Activated CD4-positive, alpha-beta memory T cell treated with anti-CD3 and anti-CD28 coated beads for 36 hours (primary cell): ENCODE measurements around the gene CXCL8. TPM values are rescaled to one million over a fixed set of nuclear protein-coding genes. Genes with fewer than 3 reads are reported as not detected.

ENCODE experiments used
- CTCF ChIA-PET: fragments of 350-600 bp; sonication (Branson Sonifier 250); formaldehyde crosslinking; loops from one replicate; lab custom pipeline; 2021; ENCODE audit warnings: antibody characterized with exemption, inconsistent platforms; lab: Charles Lee
- POLR2A ChIA-PET: fragments of 350-600 bp; sonication (Branson Sonifier 250); formaldehyde crosslinking; loops from one replicate; lab custom pipeline; 2021; ENCODE audit warnings: antibody characterized with exemption; lab: Charles Lee
- DNase-seq: peaks from one replicate; pipeline ENCODE4 v3.0.0-alpha.2; 2020
- H3K27ac Mint-ChIP-seq: one replicate; pipeline ENCODE4 v1.8.0; 2021; ENCODE audit warnings: mixed read lengths
- H3K27me3 Mint-ChIP-seq: one replicate; pipeline ENCODE4 v1.8.0; 2021; ENCODE audit warnings: mixed read lengths
- H3K36me3 Mint-ChIP-seq: one replicate; pipeline ENCODE4 v1.8.0; 2021; ENCODE audit warnings: mixed read lengths
- H3K4me1 Mint-ChIP-seq: one replicate; pipeline ENCODE4 v1.8.0; 2021; ENCODE audit warnings: low read depth, mixed read lengths
- H3K4me3 Mint-ChIP-seq: one replicate; pipeline ENCODE4 v1.8.0; 2021; ENCODE audit warnings: mild to moderate bottlenecking, mixed read lengths
- H3K9me3 Mint-ChIP-seq: one replicate; pipeline ENCODE4 v1.8.0; 2021; ENCODE audit warnings: mixed read lengths
- intact Hi-C: fragments of 100-400 bp; cut with micrococcal nuclease; formaldehyde crosslinking; loops from one replicate; pipeline ENCODE4 v1.15.1; 2023
- total RNA-seq, 2 experiments: library from RNA; stranded (reverse); gene quantifications; one replicate each; pipeline ENCODE4 v1.2.3, GENCODE V29; 2021

The CXCL8 gene
- total RNA-seq, 2 experiments from 2014 or later, result 0.56 to 0.81 TPM

GRCh38 chr4:73706811-73707210, 33.6 kb upstream of the CXCL8 start:
- no peaks in the 10 kb centered on the region for H3K9me3 Mint-ChIP-seq
- no peaks in the 10 kb centered on the region for H3K36me3 Mint-ChIP-seq
- no peak overlapping the region for H3K27ac Mint-ChIP-seq
- H3K4me1 Mint-ChIP-seq, result no peaks in the 10 kb centered on the region
- H3K4me3 Mint-ChIP-seq, result no peak overlapping the region
- intact Hi-C loops, result no loop called here
- peaks cover 8% of the 10 kb centered on the region for H3K27me3 Mint-ChIP-seq
- ChIA-PET CTCF (no interaction called here), POLR2A (no interaction called here)
- DNase-seq, result no peak

DNA sequence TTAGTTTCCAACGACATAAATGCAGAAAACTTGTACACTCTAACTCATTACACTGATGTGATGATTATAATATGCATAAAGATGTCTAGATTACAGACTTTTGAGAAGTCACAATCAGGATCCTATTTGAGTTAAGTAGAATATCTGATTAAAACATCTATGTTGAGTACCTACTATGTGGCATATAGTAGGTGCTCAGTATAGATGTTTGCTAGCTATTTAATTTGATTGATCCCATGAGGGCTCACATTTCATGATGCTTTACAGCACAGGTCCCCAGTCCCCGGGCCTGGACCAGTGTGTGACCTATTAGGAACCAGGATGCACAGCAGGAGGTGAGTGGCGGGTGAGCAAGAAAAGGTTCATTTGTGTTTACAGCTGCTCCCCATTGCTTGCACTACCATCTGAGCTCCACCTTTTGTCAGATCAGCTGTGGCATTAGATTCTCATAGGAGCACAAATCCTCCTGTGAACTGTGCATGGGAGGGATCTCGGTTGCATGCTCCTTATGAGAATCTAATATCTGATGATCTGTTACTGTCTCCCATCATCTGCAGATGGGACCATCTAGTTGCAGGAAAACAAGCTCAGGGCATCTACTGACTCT, 33.0 kb upstream of the CXCL8 start:
- no peak overlapping the region for H3K4me3 Mint-ChIP-seq
- POLR2A ChIA-PET, result no interaction called here
- no peaks in the 10 kb centered on the region for H3K36me3 Mint-ChIP-seq
- CTCF ChIA-PET, result no interaction called here
- H3K27me3 Mint-ChIP-seq, result peaks cover 8% of the 10 kb centered on the region
- no peaks in the 10 kb centered on the region for H3K9me3 Mint-ChIP-seq
- intact Hi-C loops, result no loop called here
- no peak for DNase-seq
- H3K27ac Mint-ChIP-seq, result no peak overlapping the region
- H3K4me1 Mint-ChIP-seq, result no peaks in the 10 kb centered on the region

DNA sequence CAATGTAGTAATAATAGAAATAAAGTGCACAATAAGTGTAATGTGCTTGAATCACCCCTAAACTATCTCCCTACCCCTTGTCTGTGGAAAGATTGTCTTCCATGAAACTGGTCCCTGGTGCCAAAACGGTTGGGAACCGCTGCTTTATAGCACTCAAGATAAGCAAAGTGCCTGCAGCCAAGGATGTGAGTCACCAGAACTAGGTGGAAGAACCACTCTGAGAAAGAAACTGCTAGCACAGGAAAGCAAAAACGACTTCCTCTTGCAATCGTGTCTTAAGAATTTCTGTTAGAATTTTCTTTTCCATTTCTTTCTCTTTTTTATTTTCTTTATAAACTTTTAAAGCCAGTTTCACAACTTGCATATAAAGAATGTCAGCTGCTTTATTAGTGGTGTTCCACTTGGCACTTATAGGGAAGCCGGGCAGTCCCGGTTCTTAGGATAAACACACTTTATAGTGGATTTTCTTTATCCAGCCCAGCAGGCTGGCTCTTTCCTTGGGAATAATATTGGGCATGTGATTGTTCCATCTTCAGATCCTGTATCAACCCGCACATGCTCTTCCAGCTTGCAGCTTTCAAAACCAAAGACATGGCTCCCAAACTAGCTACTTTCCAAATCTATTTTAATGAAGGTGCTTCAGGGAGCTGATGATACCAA, 32.3 kb upstream of the CXCL8 start:
- H3K27ac Mint-ChIP-seq, result no peak overlapping the region
- H3K4me1 Mint-ChIP-seq, result no peaks in the 10 kb centered on the region
- intact Hi-C loops, result no loop called here
- DNase-seq, result no peak
- no peaks in the 10 kb centered on the region for H3K9me3 Mint-ChIP-seq
- H3K27me3 Mint-ChIP-seq, result peaks cover 8% of the 10 kb centered on the region
- H3K36me3 Mint-ChIP-seq, result no peaks in the 10 kb centered on the region
- ChIA-PET CTCF (no interaction called here), POLR2A (no interaction called here)
- H3K4me3 Mint-ChIP-seq, result no peak overlapping the region

- Mint-ChIP-seq H3K9me3 (no peaks in the 10 kb centered on the region), H3K27me3 (peaks cover 8% of the 10 kb centered on the region), H3K27ac (no peak overlapping the region), H3K4me1 (no peaks in the 10 kb centered on the region), H3K36me3 (no peaks in the 10 kb centered on the region), H3K4me3 (no peak overlapping the region)
- intact Hi-C loops, result no loop called here
- ChIA-PET CTCF (no interaction called here), POLR2A (no interaction called here)
- no peak for DNase-seq
Measured at GRCh38 chr4:73709451-73710033, 30.8 kb upstream of the CXCL8 start.

DNA sequence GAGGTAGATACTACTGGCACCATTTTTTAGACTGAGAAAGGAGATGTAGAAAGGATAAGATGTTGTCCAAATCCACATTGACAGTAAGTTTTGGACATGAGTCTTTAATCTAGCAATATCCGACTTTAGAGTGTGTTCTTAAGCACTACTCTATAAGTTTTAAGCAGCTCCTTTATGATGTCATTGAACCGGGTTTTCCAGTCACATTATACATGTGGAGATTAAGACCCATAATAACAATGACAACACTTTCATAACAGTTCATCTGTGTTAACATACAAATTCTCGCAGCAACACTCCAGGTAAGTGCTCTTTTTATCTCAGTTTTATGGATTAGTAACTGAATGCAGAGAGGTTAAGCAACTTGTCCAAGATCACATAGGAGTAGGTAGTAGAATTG, 30.3 kb upstream of the CXCL8 start:
- intact Hi-C loops, result no loop called here
- Mint-ChIP-seq H3K27me3 (peaks cover 8% of the 10 kb centered on the region), H3K9me3 (no peaks in the 10 kb centered on the region), H3K4me3 (no peak overlapping the region), H3K36me3 (no peaks in the 10 kb centered on the region), H3K4me1 (no peaks in the 10 kb centered on the region), H3K27ac (no peak overlapping the region)
- CTCF ChIA-PET, result no interaction called here
- no peak for DNase-seq
- POLR2A ChIA-PET, result no interaction called here

GRCh38 chr4:73711989-73712388, 28.4 kb upstream of the CXCL8 start:
- Mint-ChIP-seq H3K27me3 (no peaks in the 10 kb centered on the region), H3K4me1 (no peaks in the 10 kb centered on the region)

DNA sequence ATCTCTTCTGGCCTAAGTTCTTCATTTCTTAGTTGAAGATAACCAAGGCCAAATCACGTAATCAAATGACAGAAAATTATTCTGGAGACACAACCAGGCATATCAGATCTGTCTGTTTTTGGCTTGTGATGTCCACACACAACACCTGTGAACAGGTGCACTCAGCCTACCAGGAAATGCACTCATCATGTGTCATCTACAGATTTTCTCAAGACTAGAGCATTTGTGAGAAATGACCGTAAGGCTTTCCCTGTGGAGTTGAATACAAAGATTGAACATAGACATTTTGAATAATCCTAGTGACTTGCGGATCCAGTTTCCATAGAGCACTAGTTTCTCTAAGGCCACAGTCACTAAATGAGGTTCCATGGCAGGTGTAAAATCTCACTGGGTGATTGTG, 26.7 kb upstream of the CXCL8 start:
- Mint-ChIP-seq H3K9me3 (no peaks in the 10 kb centered on the region), H3K4me3 (no peak overlapping the region), H3K27me3 (no peaks in the 10 kb centered on the region), H3K27ac (no peak overlapping the region), H3K36me3 (no peaks in the 10 kb centered on the region), H3K4me1 (no peaks in the 10 kb centered on the region)
- no peak for DNase-seq
- intact Hi-C loops, result no loop called here
- ChIA-PET POLR2A (no interaction called here), CTCF (no interaction called here)

More at GRCh38 chr4:73711989-73712388, 28.4 kb upstream of the CXCL8 start:
- no peaks in the 10 kb centered on the region for H3K36me3 Mint-ChIP-seq
- CTCF ChIA-PET, result no interaction called here
- DNase-seq, result no peak
- no peak overlapping the region for H3K27ac Mint-ChIP-seq
- H3K9me3 Mint-ChIP-seq, result no peaks in the 10 kb centered on the region
- POLR2A ChIA-PET, result no interaction called here
- no peak overlapping the region for H3K4me3 Mint-ChIP-seq
- intact Hi-C loops, result no loop called here

DNA sequence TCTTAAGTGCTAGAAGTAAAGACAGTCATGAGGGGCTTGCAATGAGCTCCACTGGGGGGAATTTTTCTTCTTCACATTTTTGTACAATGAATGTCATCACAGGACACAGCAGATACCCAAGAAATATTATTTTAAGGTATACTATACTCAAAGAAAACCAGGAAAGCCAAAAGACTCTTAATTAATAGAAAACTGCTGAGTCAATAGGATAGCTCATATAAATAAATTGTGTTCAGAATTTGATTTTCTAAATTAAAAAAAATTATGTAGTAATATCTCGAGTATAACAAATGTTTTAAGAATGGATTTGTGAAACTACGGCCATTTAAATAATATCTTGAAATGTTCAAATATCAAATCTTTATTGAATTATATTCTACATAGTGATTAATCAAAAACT, 25.7 kb upstream of the CXCL8 start:
- H3K4me3 Mint-ChIP-seq, result no peak overlapping the region
- no peaks in the 10 kb centered on the region for H3K9me3 Mint-ChIP-seq
- no peak for DNase-seq
- H3K27me3 Mint-ChIP-seq, result no peaks in the 10 kb centered on the region
- ChIA-PET POLR2A (no interaction called here), CTCF (interaction anchor here (0.7 kb wide), 1 partner anchor 17 kb away, joined by 3 read pairs; no protein-coding TSS in a partner anchor)
- intact Hi-C loops, result no loop called here
- no peak overlapping the region for H3K27ac Mint-ChIP-seq
- no peaks in the 10 kb centered on the region for H3K4me1 Mint-ChIP-seq
- no peaks in the 10 kb centered on the region for H3K36me3 Mint-ChIP-seq

- no peak overlapping the region for H3K27ac Mint-ChIP-seq
- H3K9me3 Mint-ChIP-seq, result no peaks in the 10 kb centered on the region
- H3K4me3 Mint-ChIP-seq, result no peak overlapping the region
- POLR2A ChIA-PET, result no interaction called here
- intact Hi-C loops, result no loop called here
- CTCF ChIA-PET, result no interaction called here
- H3K27me3 Mint-ChIP-seq, result no peaks in the 10 kb centered on the region
- DNase-seq, result no peak
- no peaks in the 10 kb centered on the region for H3K4me1 Mint-ChIP-seq
- H3K36me3 Mint-ChIP-seq, result no peaks in the 10 kb centered on the region
Measured at GRCh38 chr4:73715659-73716058, 24.7 kb upstream of the CXCL8 start.

GRCh38 chr4:73718375-73719373, 21.7 kb upstream of the CXCL8 start:
- POLR2A ChIA-PET, result no interaction called here
- no peaks in the 10 kb centered on the region for H3K36me3 Mint-ChIP-seq

GRCh38 chr4:73721435-73721834, 18.9 kb upstream of the CXCL8 start:
- CTCF ChIA-PET, result no interaction called here
- intact Hi-C loops, result loop anchor here (10.0 kb wide), 1 partner anchor 413 kb away; no protein-coding TSS in a partner anchor

More at GRCh38 chr4:73718375-73719373, 21.7 kb upstream of the CXCL8 start:
- intact Hi-C loops, result no loop called here
- H3K9me3 Mint-ChIP-seq, result no peaks in the 10 kb centered on the region
- no peaks in the 10 kb centered on the region for H3K27me3 Mint-ChIP-seq
- CTCF ChIA-PET, result no interaction called here
- H3K4me1 Mint-ChIP-seq, result no peaks in the 10 kb centered on the region
- no peak for DNase-seq
- no peak overlapping the region for H3K4me3 Mint-ChIP-seq
- H3K27ac Mint-ChIP-seq, result no peak overlapping the region

GRCh38 chr4:73721909-73722308, 18.5 kb upstream of the CXCL8 start:
- no peaks in the 10 kb centered on the region for H3K9me3 Mint-ChIP-seq
- no peak overlapping the region for H3K27ac Mint-ChIP-seq
- POLR2A ChIA-PET, result no interaction called here
- H3K4me3 Mint-ChIP-seq, result no peak overlapping the region
- H3K4me1 Mint-ChIP-seq, result no peaks in the 10 kb centered on the region
- no peaks in the 10 kb centered on the region for H3K27me3 Mint-ChIP-seq
- no peaks in the 10 kb centered on the region for H3K36me3 Mint-ChIP-seq
- intact Hi-C loops, result loop anchor here (10.0 kb wide), 1 partner anchor 413 kb away; no protein-coding TSS in a partner anchor
- no peak for DNase-seq
- CTCF ChIA-PET, result no interaction called here

More at GRCh38 chr4:73721435-73721834, 18.9 kb upstream of the CXCL8 start:
- Mint-ChIP-seq H3K27ac (no peak overlapping the region), H3K27me3 (no peaks in the 10 kb centered on the region), H3K36me3 (no peaks in the 10 kb centered on the region), H3K4me1 (no peaks in the 10 kb centered on the region), H3K4me3 (no peak overlapping the region), H3K9me3 (no peaks in the 10 kb centered on the region)
- POLR2A ChIA-PET, result no interaction called here
- no peak for DNase-seq
